Measurements from ENCODE around the gene CHST11. TPM values are rescaled to one million over a fixed set of nuclear protein-coding genes. Genes with fewer than 3 reads are reported as not detected.

The CHST11 gene
- total and polyA plus RNA-seq, 2 donors from 2014 or later: 2.0 to 23.3 TPM

DNA sequence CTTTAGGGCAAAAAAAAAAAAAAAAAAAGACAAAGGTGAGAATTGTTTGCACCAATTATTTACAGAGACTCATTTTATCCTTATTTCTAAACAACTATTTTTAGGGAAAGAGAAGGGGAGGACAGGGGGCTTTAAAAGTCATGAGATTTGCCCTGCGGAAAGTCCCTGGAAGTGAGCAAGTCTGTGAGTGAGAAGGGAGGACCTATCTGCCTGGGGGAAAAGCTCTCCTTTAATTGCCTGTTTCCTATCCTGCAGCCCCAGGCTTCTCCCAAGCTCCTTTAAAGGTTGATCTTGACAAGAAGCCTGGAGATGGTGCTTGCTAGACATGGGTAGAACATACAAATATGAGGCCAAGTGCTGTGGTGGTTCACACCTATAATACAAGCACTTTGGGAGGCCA is 8.3 kb upstream of the CHST11 start:
- TF ChIP-seq, protein P1, sequence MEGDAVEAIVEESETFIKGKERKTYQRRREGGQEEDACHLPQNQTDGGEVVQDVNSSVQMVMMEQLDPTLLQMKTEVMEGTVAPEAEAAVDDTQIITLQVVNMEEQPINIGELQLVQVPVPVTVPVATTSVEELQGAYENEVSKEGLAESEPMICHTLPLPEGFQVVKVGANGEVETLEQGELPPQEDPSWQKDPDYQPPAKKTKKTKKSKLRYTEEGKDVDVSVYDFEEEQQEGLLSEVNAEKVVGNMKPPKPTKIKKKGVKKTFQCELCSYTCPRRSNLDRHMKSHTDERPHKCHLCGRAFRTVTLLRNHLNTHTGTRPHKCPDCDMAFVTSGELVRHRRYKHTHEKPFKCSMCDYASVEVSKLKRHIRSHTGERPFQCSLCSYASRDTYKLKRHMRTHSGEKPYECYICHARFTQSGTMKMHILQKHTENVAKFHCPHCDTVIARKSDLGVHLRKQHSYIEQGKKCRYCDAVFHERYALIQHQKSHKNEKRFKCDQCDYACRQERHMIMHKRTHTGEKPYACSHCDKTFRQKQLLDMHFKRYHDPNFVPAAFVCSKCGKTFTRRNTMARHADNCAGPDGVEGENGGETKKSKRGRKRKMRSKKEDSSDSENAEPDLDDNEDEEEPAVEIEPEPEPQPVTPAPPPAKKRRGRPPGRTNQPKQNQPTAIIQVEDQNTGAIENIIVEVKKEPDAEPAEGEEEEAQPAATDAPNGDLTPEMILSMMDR (IDR thresholded peaks at IDR 0.05; ENCODE audit: borderline replicate concordance, extremely low read depth, insufficient read depth): no peak
- FAIRE-seq (no peak), DNase-seq (no peak)
- Histone ChIP-seq H3K27ac (ENCODE audit: low read depth in 2 of 2, low read length in 2 of 2) (no peak overlapping the region), H3K4me3 (ENCODE audit: low read length in 3 of 3) (no peak overlapping the region), H3K4me1 (ENCODE audit: control insufficient read depth in 2 of 3, insufficient read depth in 2 of 3, low read depth in 1 of 3, low read length in 3 of 3) (no peaks in the 10 kb centered on the region), H3K9ac (ENCODE audit: low read length in 3 of 3) (no peak overlapping the region), H3K9me3 (ENCODE audit: control insufficient read depth in 2 of 3, insufficient read depth in 1 of 3, low read length in 3 of 3) (peaks cover 0 to 5% (median 0%) of the 10 kb centered on the region in 3 donors), H3K36me3 (ENCODE audit: control insufficient read depth in 2 of 3, insufficient read depth in 3 of 3, low read length in 3 of 3) (no peaks in the 10 kb centered on the region), H3K27me3 (ENCODE audit: control insufficient read depth, insufficient read depth, low read length) (no peaks in the 10 kb centered on the region)
- intact Hi-C loops (cut with DNase I): no loop called here

GRCh38 chr12:104450700-104451099 is 6.0 kb upstream of the CHST11 start:
- H3K27ac ChIP-seq (ENCODE audit: low read depth in 2 of 2, low read length in 2 of 2): no peak overlapping the region
- TF ChIP-seq, protein P1 (IDR thresholded peaks at IDR 0.05; ENCODE audit: borderline replicate concordance, extremely low read depth, insufficient read depth): no peak
- H3K9me3 ChIP-seq (ENCODE audit: control insufficient read depth in 2 of 3, insufficient read depth in 1 of 3, low read length in 3 of 3): peaks cover 0 to 5% (median 0%) of the 10 kb centered on the region in 3 donors
- H3K4me1 ChIP-seq (ENCODE audit: control insufficient read depth in 2 of 3, insufficient read depth in 2 of 3, low read depth in 1 of 3, low read length in 3 of 3): no peaks in the 10 kb centered on the region
- H3K27me3 ChIP-seq (ENCODE audit: control insufficient read depth, insufficient read depth, low read length): no peaks in the 10 kb centered on the region
- DNase-seq: no peak
- no peak for FAIRE-seq
- no peaks in the 10 kb centered on the region for H3K36me3 ChIP-seq (ENCODE audit: control insufficient read depth in 2 of 3, insufficient read depth in 3 of 3, low read length in 3 of 3)
- intact Hi-C loops (cut with DNase I): no loop called here
- no peak overlapping the region for H3K9ac ChIP-seq (ENCODE audit: low read length in 3 of 3)
- H3K4me3 ChIP-seq (ENCODE audit: low read length in 3 of 3): no peak overlapping the region

GRCh38 chr12:104452087-104452486 is 4.7 kb upstream of the CHST11 start:
- H3K9me3 ChIP-seq (ENCODE audit: control insufficient read depth in 2 of 3, insufficient read depth in 1 of 3, low read length in 3 of 3): peaks cover 0 to 5% (median 0%) of the 10 kb centered on the region in 3 donors
- FAIRE-seq (no peak), DNase-seq (no peak)
- no peak overlapping the region for H3K27ac ChIP-seq (ENCODE audit: low read depth in 2 of 2, low read length in 2 of 2)
- intact Hi-C loops (cut with DNase I): no loop called here
- no peak overlapping the region for H3K9ac ChIP-seq (ENCODE audit: low read length in 3 of 3)
- no peaks in the 10 kb centered on the region for H3K27me3 ChIP-seq (ENCODE audit: control insufficient read depth, insufficient read depth, low read length)
- no peaks in the 10 kb centered on the region for H3K36me3 ChIP-seq (ENCODE audit: control insufficient read depth in 2 of 3, insufficient read depth in 3 of 3, low read length in 3 of 3)
- TF ChIP-seq, protein P1 (IDR thresholded peaks at IDR 0.05; ENCODE audit: borderline replicate concordance, extremely low read depth, insufficient read depth): no peak
- no peak overlapping the region for H3K4me3 ChIP-seq (ENCODE audit: low read length in 3 of 3)
- no peaks in the 10 kb centered on the region for H3K4me1 ChIP-seq (ENCODE audit: control insufficient read depth in 2 of 3, insufficient read depth in 2 of 3, low read depth in 1 of 3, low read length in 3 of 3)

DNA sequence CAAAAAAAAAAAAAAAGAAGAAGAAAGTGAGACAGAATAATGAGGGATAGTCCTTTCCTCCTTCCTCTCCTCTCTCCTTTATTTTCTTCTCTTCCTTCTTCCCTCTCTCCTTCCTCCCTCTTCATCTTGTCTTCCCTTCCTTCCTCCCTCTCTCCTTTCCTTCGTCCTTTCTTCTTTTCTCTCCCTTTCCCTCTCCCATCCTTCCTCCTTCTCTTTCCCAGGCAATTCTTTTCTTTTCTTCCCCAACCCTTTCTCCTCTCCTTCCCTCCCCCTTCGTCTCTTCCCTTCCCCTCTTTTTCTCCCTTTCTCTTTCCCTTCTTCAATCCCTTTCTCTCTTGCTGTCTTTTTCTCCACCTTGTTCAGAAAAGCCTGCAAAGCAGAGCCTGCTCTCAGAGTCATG is 3.6 kb upstream of the CHST11 start:
- peaks cover 0 to 5% (median 0%) of the 10 kb centered on the region in 3 donors for H3K9me3 ChIP-seq (ENCODE audit: control insufficient read depth in 2 of 3, insufficient read depth in 1 of 3, low read length in 3 of 3)
- H3K27ac ChIP-seq (ENCODE audit: low read depth in 2 of 2, low read length in 2 of 2): no peak overlapping the region
- H3K9ac ChIP-seq (ENCODE audit: low read length in 3 of 3): no peak overlapping the region
- DNase-seq (no peak), FAIRE-seq (no peak)
- H3K4me3 ChIP-seq (ENCODE audit: low read length in 3 of 3): no peak overlapping the region
- H3K4me1 ChIP-seq (ENCODE audit: control insufficient read depth in 2 of 3, insufficient read depth in 2 of 3, low read depth in 1 of 3, low read length in 3 of 3): no peaks in the 10 kb centered on the region
- intact Hi-C loops (cut with DNase I): no loop called here
- TF ChIP-seq, protein P1 (IDR thresholded peaks at IDR 0.05; ENCODE audit: borderline replicate concordance, extremely low read depth, insufficient read depth): no peak
- no peaks in the 10 kb centered on the region for H3K27me3 ChIP-seq (ENCODE audit: control insufficient read depth, insufficient read depth, low read length)
- no peaks in the 10 kb centered on the region for H3K36me3 ChIP-seq (ENCODE audit: control insufficient read depth in 2 of 3, insufficient read depth in 3 of 3, low read length in 3 of 3)
